Measurements from ENCODE around the gene LHX1. TPM values are rescaled to one million over a fixed set of nuclear protein-coding genes. Genes with fewer than 3 reads are reported as not detected.

The LHX1 gene
- total RNA-seq, 1 donor from 2014 or later = not detected

GRCh38 chr17:36901506-36901905 lies 35.8 kb upstream of the LHX1 start:
- no peak for DNase-seq (ENCODE audit: low spot score)
- H3K4me3 Mint-ChIP-seq (ENCODE audit: unreplicated experiment) = no peak overlapping the region
- H3K9me3 Mint-ChIP-seq (ENCODE audit: low read depth) = no peaks in the 10 kb centered on the region
- peaks cover 12% of the 10 kb centered on the region for H3K4me1 Mint-ChIP-seq (ENCODE audit: low read depth)
- H3K27ac Mint-ChIP-seq (ENCODE audit: unreplicated experiment) = no peak overlapping the region
- TF ChIP-seq, protein P1, sequence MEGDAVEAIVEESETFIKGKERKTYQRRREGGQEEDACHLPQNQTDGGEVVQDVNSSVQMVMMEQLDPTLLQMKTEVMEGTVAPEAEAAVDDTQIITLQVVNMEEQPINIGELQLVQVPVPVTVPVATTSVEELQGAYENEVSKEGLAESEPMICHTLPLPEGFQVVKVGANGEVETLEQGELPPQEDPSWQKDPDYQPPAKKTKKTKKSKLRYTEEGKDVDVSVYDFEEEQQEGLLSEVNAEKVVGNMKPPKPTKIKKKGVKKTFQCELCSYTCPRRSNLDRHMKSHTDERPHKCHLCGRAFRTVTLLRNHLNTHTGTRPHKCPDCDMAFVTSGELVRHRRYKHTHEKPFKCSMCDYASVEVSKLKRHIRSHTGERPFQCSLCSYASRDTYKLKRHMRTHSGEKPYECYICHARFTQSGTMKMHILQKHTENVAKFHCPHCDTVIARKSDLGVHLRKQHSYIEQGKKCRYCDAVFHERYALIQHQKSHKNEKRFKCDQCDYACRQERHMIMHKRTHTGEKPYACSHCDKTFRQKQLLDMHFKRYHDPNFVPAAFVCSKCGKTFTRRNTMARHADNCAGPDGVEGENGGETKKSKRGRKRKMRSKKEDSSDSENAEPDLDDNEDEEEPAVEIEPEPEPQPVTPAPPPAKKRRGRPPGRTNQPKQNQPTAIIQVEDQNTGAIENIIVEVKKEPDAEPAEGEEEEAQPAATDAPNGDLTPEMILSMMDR (IDR thresholded peaks at IDR 0.05) = no peak
- H3K36me3 Mint-ChIP-seq (ENCODE audit: low read depth) = no peaks in the 10 kb centered on the region
- no peaks in the 10 kb centered on the region for H3K27me3 Mint-ChIP-seq (ENCODE audit: low read depth)

DNA sequence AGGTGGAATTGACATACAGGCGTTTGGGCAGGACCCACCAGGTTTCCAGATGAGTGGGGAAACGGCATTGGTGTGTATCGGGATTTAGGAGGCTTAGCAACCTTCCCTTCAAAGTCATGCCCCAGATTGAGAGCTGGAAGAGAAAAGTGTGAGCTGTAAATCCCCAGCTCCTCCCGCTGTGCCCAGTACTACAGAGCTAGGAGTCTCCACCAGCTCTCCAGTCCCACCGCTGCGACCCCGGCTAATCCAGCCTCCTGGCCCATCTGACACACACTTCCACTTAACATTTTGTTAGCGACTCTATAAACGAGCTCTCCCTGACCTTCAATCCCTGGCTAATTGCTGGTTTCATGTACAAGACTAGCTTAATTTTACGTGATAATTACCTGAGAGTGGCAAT lies 29.9 kb upstream of the LHX1 start:
- Mint-ChIP-seq H3K9me3 (ENCODE audit: low read depth) (no peaks in the 10 kb centered on the region), H3K36me3 (ENCODE audit: low read depth) (no peaks in the 10 kb centered on the region), H3K27me3 (ENCODE audit: low read depth) (peaks cover 22% of the 10 kb centered on the region), H3K4me1 (ENCODE audit: low read depth) (no peaks in the 10 kb centered on the region), H3K4me3 (ENCODE audit: unreplicated experiment) (no peak overlapping the region), H3K27ac (ENCODE audit: unreplicated experiment) (no peak overlapping the region)
- DNase-seq (ENCODE audit: low spot score) = no peak
- TF ChIP-seq, protein P1 (IDR thresholded peaks at IDR 0.05) = no peak

DNA sequence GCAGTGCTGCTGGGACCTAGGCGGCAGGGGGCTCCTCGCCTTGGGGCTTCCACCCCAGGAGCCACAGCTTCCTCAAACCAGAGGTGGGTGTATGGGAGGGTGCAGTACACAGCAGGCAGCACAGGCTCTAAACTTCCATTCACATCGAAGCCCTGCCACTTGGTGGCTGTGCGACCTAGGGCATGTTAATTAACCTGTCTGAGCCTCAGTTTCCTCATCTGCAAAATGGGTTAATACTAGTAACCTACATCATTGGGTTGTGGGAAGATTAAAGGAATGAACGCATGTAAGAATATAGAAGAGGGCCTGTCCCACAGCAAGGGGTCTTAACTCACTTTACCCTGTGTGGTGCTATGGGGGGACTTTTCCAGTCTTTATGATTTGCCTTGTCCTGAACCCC lies 26.8 kb upstream of the LHX1 start:
- no peaks in the 10 kb centered on the region for H3K9me3 Mint-ChIP-seq (ENCODE audit: low read depth)
- no peaks in the 10 kb centered on the region for H3K36me3 Mint-ChIP-seq (ENCODE audit: low read depth)
- H3K4me1 Mint-ChIP-seq (ENCODE audit: low read depth) = no peaks in the 10 kb centered on the region
- no peak overlapping the region for H3K27ac Mint-ChIP-seq (ENCODE audit: unreplicated experiment)
- no peak overlapping the region for H3K4me3 Mint-ChIP-seq (ENCODE audit: unreplicated experiment)
- no peak for DNase-seq (ENCODE audit: low spot score)
- TF ChIP-seq, protein P1 (IDR thresholded peaks at IDR 0.05) = no peak
- H3K27me3 Mint-ChIP-seq (ENCODE audit: low read depth) = peaks cover 22% of the 10 kb centered on the region

- Mint-ChIP-seq H3K27me3 (ENCODE audit: low read depth) (peaks cover 22% of the 10 kb centered on the region), H3K27ac (ENCODE audit: unreplicated experiment) (no peak overlapping the region), H3K4me1 (ENCODE audit: low read depth) (no peaks in the 10 kb centered on the region), H3K36me3 (ENCODE audit: low read depth) (no peaks in the 10 kb centered on the region), H3K9me3 (ENCODE audit: low read depth) (no peaks in the 10 kb centered on the region), H3K4me3 (ENCODE audit: unreplicated experiment) (no peak overlapping the region)
- no peak for DNase-seq (ENCODE audit: low spot score)
- TF ChIP-seq, protein P1 (IDR thresholded peaks at IDR 0.05) = no peak
These were observed 26.3 kb upstream of the LHX1 start for GRCh38 chr17:36911001-36911400.

DNA sequence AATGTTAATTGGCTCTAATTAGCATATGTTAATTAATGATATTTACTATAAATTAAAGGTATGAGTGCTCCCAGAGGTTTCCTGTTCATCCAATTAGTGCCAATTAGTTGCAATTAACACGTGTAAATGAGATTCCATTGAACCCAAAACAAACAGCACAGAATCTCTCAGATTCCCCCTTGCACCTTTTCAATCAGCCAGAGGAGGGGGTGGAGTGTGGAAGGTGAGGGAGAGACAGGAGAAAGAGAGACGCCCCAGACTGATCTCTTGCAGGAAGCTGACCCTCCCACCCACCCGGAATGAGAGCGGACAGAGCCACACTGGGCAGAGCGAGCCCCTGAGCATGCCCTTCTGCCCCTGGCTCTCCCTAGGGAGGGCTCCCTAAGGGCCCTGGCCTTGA lies 24.1 kb upstream of the LHX1 start:
- no peaks in the 10 kb centered on the region for H3K9me3 Mint-ChIP-seq (ENCODE audit: low read depth)
- H3K4me1 Mint-ChIP-seq (ENCODE audit: low read depth) = no peaks in the 10 kb centered on the region
- no peak for DNase-seq (ENCODE audit: low spot score)
- H3K36me3 Mint-ChIP-seq (ENCODE audit: low read depth) = no peaks in the 10 kb centered on the region
- no peak overlapping the region for H3K27ac Mint-ChIP-seq (ENCODE audit: unreplicated experiment)
- peaks cover 12% of the 10 kb centered on the region for H3K27me3 Mint-ChIP-seq (ENCODE audit: low read depth)
- H3K4me3 Mint-ChIP-seq (ENCODE audit: unreplicated experiment) = no peak overlapping the region
- TF ChIP-seq, protein P1 (IDR thresholded peaks at IDR 0.05) = no peak

Measured in chondrocyte (in vitro differentiated cells).